ENCODE results near the gene PCDHA1.

The PCDHA1 gene

DNA sequence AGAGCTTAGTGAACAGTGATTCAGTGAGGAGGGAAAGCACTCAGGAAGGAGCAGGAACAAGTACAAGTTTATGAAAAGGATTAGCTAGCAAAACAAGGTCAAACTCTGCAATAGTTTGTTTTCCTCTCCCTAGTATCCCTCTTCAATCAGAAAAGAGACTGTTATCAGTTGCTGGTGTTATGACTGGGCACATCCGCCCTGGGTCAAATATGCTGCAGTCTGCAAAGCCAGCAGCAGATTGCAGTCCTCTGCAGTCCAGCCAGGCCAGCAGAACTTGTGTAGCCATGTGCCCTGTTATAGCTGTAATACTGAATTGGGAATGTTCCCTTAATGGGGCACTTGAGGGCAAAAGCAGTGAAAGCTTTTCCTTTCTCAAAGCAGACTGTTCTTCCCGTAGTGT is 192.3 kb downstream of the PCDHA1 start:
- ChIA-PET POLR2A (no interaction called here), CTCF (no interaction called here)
- no peak for TF ChIP-seq KLF1 (tag by site-specific recombination; IDR thresholded peaks at IDR 0.05)
- TF ChIP-seq ZFP37 (tag by site-specific recombination; IDR thresholded peaks at IDR 0.05): no peak
- TF ChIP-seq ZNF514 (tag by site-specific recombination; IDR thresholded peaks at IDR 0.05): no peak
- no peak for TF ChIP-seq ZNF561 (tag by site-specific recombination; IDR thresholded peaks at IDR 0.05; ENCODE audit: borderline replicate concordance)
- TF ChIP-seq GFI1B (tag by site-specific recombination; IDR thresholded peaks at IDR 0.05): no peak
- TF ChIP-seq, protein P1, sequence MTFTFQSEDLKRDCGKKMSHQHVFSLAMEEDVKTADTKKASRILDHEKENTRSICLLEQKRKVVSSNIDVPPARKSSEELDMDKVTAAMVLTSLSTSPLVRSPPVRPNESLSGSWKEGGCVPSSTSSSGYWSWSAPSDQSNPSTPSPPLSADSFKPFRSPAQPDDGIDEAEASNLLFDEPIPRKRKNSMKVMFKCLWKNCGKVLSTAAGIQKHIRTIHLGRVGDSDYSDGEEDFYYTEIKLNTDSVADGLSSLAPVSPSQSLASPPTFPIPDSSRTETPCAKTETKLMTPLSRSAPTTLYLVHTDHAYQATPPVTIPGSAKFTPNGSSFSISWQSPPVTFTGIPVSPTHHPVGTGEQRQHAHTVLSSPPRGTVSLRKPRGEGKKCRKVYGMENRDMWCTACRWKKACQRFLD (tag by site-specific recombination; IDR thresholded peaks at IDR 0.05): no peak
- no peak for TF ChIP-seq ZNF621 (tag by site-specific recombination; IDR thresholded peaks at IDR 0.05)
- TF ChIP-seq ZFP41 (tag by site-specific recombination; IDR thresholded peaks at IDR 0.05; ENCODE audit: borderline replicate concordance): no peak
- TF ChIP-seq ZNF521 (tag by site-specific recombination; IDR thresholded peaks at IDR 0.05): no peak
- TF ChIP-seq ZNF571 (tag by site-specific recombination; IDR thresholded peaks at IDR 0.05): no peak
- TF ChIP-seq ZNF10 (tag by site-specific recombination; IDR thresholded peaks at IDR 0.05): no peak
- TF ChIP-seq, protein P2, sequence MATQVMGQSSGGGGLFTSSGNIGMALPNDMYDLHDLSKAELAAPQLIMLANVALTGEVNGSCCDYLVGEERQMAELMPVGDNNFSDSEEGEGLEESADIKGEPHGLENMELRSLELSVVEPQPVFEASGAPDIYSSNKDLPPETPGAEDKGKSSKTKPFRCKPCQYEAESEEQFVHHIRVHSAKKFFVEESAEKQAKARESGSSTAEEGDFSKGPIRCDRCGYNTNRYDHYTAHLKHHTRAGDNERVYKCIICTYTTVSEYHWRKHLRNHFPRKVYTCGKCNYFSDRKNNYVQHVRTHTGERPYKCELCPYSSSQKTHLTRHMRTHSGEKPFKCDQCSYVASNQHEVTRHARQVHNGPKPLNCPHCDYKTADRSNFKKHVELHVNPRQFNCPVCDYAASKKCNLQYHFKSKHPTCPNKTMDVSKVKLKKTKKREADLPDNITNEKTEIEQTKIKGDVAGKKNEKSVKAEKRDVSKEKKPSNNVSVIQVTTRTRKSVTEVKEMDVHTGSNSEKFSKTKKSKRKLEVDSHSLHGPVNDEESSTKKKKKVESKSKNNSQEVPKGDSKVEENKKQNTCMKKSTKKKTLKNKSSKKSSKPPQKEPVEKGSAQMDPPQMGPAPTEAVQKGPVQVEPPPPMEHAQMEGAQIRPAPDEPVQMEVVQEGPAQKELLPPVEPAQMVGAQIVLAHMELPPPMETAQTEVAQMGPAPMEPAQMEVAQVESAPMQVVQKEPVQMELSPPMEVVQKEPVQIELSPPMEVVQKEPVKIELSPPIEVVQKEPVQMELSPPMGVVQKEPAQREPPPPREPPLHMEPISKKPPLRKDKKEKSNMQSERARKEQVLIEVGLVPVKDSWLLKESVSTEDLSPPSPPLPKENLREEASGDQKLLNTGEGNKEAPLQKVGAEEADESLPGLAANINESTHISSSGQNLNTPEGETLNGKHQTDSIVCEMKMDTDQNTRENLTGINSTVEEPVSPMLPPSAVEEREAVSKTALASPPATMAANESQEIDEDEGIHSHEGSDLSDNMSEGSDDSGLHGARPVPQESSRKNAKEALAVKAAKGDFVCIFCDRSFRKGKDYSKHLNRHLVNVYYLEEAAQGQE (tag by site-specific recombination; IDR thresholded peaks at IDR 0.05): no peak
- TF ChIP-seq ZNF202 (tag by site-specific recombination; IDR thresholded peaks at IDR 0.05; ENCODE audit: borderline replicate concordance): no peak
- H3K4me3 ChIP-seq (ENCODE audit: low read depth, low read length): no peak overlapping the region
- no peak overlapping the region for H3K27ac ChIP-seq (ENCODE audit: extremely low read depth, low read depth, low read length)
- H3K4me1 ChIP-seq (ENCODE audit: control insufficient read depth, insufficient read depth, low read length): no peaks in the 10 kb centered on the region
- H3K9me3 ChIP-seq (ENCODE audit: control insufficient read depth, insufficient read depth, low read depth, low read length): no peaks in the 10 kb centered on the region
- no peaks in the 10 kb centered on the region for H3K36me3 ChIP-seq (ENCODE audit: control insufficient read depth in 2 of 2, insufficient read depth in 1 of 2, low read length in 2 of 2)

DNA sequence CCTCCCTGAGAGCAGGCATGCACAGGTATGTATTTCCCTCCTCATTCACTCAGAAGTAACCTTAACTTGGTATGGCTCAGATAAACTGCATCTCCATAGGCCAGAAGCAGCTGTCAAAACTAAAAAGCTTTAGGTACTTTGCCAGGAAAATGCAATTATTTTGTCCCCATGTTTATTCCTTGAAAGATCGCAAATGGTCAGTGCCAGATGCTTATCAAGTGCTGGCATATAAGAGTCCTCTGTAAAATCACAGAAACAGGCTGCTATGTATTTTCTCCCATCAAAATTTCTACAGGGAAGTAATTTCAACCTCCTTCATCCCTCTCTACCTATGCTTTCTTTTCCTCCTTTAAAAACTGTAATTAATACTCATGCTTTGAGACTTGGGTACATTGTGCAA is 193.0 kb downstream of the PCDHA1 start:
- no peak for TF ChIP-seq REPIN1 (tag by site-specific recombination; IDR thresholded peaks at IDR 0.05; ENCODE audit: low read depth)
- no peak for TF ChIP-seq ZNF24 (tag by site-specific recombination; IDR thresholded peaks at IDR 0.05)
- TF ChIP-seq, protein P3, sequence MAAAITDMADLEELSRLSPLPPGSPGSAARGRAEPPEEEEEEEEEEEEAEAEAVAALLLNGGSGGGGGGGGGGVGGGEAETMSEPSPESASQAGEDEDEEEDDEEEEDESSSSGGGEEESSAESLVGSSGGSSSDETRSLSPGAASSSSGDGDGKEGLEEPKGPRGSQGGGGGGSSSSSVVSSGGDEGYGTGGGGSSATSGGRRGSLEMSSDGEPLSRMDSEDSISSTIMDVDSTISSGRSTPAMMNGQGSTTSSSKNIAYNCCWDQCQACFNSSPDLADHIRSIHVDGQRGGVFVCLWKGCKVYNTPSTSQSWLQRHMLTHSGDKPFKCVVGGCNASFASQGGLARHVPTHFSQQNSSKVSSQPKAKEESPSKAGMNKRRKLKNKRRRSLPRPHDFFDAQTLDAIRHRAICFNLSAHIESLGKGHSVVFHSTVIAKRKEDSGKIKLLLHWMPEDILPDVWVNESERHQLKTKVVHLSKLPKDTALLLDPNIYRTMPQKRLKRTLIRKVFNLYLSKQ (tag by site-specific recombination; IDR thresholded peaks at IDR 0.05; ENCODE audit: borderline replicate concordance): no peak
- TF ChIP-seq, protein P4, sequence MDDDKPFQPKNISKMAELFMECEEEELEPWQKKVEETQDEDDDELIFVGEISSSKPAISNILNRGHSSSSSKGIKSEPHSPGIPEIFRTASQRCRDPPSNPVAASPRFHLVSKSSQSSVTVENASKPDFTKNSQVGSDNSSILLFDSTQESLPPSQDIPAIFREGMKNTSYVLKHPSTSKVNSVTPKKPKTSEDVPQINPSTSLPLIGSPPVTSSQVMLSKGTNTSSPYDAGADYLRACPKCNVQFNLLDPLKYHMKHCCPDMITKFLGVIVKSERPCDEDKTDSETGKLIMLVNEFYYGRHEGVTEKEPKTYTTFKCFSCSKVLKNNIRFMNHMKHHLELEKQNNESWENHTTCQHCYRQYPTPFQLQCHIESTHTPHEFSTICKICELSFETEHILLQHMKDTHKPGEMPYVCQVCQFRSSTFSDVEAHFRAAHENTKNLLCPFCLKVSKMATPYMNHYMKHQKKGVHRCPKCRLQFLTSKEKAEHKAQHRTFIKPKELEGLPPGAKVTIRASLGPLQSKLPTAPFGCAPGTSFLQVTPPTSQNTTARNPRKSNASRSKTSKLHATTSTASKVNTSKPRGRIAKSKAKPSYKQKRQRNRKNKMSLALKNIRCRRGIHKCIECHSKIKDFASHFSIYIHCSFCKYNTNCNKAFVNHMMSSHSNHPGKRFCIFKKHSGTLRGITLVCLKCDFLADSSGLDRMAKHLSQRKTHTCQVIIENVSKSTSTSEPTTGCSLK (tag by site-specific recombination; IDR thresholded peaks at IDR 0.05): no peak
- TF ChIP-seq ZNF132 (tag by site-specific recombination; IDR thresholded peaks at IDR 0.05; ENCODE audit: borderline replicate concordance): no peak
- no peak for TF ChIP-seq ZNF521 (tag by site-specific recombination; IDR thresholded peaks at IDR 0.05)
- no peak for TF ChIP-seq ZBTB20 (tag by site-specific recombination; IDR thresholded peaks at IDR 0.05)
- no peak for TF ChIP-seq ZNF10 (tag by site-specific recombination; IDR thresholded peaks at IDR 0.05)
- TF ChIP-seq, protein P5, sequence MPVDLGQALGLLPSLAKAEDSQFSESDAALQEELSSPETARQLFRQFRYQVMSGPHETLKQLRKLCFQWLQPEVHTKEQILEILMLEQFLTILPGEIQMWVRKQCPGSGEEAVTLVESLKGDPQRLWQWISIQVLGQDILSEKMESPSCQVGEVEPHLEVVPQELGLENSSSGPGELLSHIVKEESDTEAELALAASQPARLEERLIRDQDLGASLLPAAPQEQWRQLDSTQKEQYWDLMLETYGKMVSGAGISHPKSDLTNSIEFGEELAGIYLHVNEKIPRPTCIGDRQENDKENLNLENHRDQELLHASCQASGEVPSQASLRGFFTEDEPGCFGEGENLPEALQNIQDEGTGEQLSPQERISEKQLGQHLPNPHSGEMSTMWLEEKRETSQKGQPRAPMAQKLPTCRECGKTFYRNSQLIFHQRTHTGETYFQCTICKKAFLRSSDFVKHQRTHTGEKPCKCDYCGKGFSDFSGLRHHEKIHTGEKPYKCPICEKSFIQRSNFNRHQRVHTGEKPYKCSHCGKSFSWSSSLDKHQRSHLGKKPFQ (tag by site-specific recombination; IDR thresholded peaks at IDR 0.05): no peak
- Histone ChIP-seq H3K27ac (ENCODE audit: extremely low read depth, low read depth, low read length) (no peak overlapping the region), H3K9me3 (ENCODE audit: control insufficient read depth, insufficient read depth, low read depth, low read length) (no peaks in the 10 kb centered on the region), H3K4me3 (ENCODE audit: low read depth, low read length) (no peak overlapping the region), H3K4me1 (ENCODE audit: control insufficient read depth, insufficient read depth, low read length) (no peaks in the 10 kb centered on the region), H3K36me3 (ENCODE audit: control insufficient read depth in 2 of 2, insufficient read depth in 1 of 2, low read length in 2 of 2) (no peaks in the 10 kb centered on the region)
- POLR2A ChIA-PET: no interaction called here
- CTCF ChIA-PET: no interaction called here
